ENCODE data around the gene SEC14L2. TPM values are rescaled to one million over a fixed set of nuclear protein-coding genes. Genes with fewer than 3 reads are reported as not detected.

SEC14L2 gene
- total RNA-seq, 1 experiment from 2014 or later = 51.3 TPM

GRCh38 chr22:30420347-30421125, 23.7 kb downstream of the SEC14L2 start:
- Histone ChIP-seq H3K36me3 (ENCODE audit: low read depth) (peaks cover 44% of the 10 kb centered on the region), H3K4me2 (peak overlapping the region; percentile 88), H2AFZ (no peak overlapping the region), H3K27ac (peak overlapping the region; percentile 93), H3K9me3 (ENCODE audit: insufficient read depth, low read depth) (no peaks in the 10 kb centered on the region), H3K4me1 (replicated peaks; ENCODE audit: insufficient read depth) (peaks cover 68% of the 10 kb centered on the region), H3K9me2 (ENCODE audit: insufficient read depth) (no peaks in the 10 kb centered on the region), H3F3A (ENCODE audit: insufficient read depth, low read depth) (peaks cover 81% of the 10 kb centered on the region), H3K4me3 (peak overlapping the region; percentile 70; the same call in 1 of the 2 replicates), H4K20me1 (ENCODE audit: insufficient read depth) (no peaks in the 10 kb centered on the region), H3K27me3 (ENCODE audit: insufficient read depth, low read depth) (no peaks in the 10 kb centered on the region), H3K79me2 (ENCODE audit: low read depth) (peaks cover 24% of the 10 kb centered on the region)
- intact Hi-C loops (cut with micrococcal nuclease; ENCODE audit: unreplicated experiment) = loop anchor here (1.0 to 10.0 kb wide), 2 partner anchors 22 to 184 kb away; partner anchors contain the start of gene TCN2
- ChIA-PET CTCF (interaction anchor here (1.0 kb wide), 2 partner anchors 9 to 24 kb away, joined by 3 to 7 read pairs; partner anchors contain the start of gene SEC14L2), POLR2A (ENCODE audit: unreplicated experiment) (interaction anchor here (0.5 to 0.7 kb wide), 4 partner anchors 24 to 36 kb away, joined by 3 to 7 read pairs (median 6); no protein-coding TSS in a partner anchor)
- DNase-seq = peak; percentile 56 to 97
- TF ChIP-seq EZH2 (IDR thresholded peaks at IDR 0.05; ENCODE audit: low read depth) = no peak
- TF ChIP-seq, protein P1, sequence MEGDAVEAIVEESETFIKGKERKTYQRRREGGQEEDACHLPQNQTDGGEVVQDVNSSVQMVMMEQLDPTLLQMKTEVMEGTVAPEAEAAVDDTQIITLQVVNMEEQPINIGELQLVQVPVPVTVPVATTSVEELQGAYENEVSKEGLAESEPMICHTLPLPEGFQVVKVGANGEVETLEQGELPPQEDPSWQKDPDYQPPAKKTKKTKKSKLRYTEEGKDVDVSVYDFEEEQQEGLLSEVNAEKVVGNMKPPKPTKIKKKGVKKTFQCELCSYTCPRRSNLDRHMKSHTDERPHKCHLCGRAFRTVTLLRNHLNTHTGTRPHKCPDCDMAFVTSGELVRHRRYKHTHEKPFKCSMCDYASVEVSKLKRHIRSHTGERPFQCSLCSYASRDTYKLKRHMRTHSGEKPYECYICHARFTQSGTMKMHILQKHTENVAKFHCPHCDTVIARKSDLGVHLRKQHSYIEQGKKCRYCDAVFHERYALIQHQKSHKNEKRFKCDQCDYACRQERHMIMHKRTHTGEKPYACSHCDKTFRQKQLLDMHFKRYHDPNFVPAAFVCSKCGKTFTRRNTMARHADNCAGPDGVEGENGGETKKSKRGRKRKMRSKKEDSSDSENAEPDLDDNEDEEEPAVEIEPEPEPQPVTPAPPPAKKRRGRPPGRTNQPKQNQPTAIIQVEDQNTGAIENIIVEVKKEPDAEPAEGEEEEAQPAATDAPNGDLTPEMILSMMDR (conservative IDR thresholded peaks at IDR 0.05) = no peak
- BruUV-seq (replicated peaks) = no TSS peak

DNA sequence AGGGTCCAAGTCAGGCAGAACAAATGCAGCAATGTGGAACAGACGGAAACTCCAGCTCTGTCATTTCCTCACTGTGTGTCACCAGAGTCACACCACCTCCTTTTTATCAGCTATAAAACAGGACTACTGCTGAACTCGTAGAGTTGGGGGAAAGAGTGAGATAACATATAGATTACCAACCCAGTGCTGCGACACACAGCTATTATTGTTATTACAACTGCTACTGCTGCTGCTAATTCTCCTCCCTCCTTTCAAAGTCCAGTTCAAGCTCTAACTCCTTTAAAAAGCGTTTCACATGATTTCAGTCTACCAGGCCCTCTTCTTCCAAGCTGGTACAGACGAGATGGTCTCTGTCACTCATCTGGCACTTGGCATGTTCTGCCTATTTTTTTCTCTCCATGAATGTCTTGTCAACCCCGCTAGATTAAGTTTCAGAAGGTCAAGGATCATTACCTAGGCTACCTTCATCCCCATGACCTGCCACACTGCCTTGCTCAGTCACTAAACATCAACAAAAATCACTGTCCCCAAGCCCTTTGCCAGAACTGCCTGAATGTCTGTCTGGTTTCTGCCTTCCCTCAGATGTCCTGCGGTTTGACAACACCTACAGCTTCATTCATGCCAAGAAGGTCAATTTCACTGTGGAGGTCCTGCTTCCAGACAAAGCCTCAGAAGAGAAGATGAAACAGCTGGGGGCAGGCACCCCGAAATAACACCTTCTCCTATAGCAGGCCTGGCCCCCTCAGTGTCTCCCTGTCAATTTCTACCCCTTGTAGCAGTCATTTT, 25.1 kb downstream of the SEC14L2 start:
- ChIA-PET CTCF (interaction anchor here (1.0 kb wide), 1 partner anchor 25 kb away, joined by 3 read pairs; no protein-coding TSS in a partner anchor), POLR2A (ENCODE audit: unreplicated experiment) (interaction anchor here (0.6 to 0.7 kb wide), 4 partner anchors 16 to 141 kb away, joined by 3 to 6 read pairs (median 4); no protein-coding TSS in a partner anchor)
- H3K27ac ChIP-seq = peak overlapping the region; percentile 93
- peaks cover 76% of the 10 kb centered on the region for H3F3A ChIP-seq (ENCODE audit: insufficient read depth, low read depth)
- peaks cover 31% of the 10 kb centered on the region for H3K36me3 ChIP-seq (ENCODE audit: low read depth)
- H3K27me3 ChIP-seq (ENCODE audit: insufficient read depth, low read depth) = no peaks in the 10 kb centered on the region
- H3K9me3 ChIP-seq (ENCODE audit: insufficient read depth, low read depth) = no peaks in the 10 kb centered on the region
- no peaks in the 10 kb centered on the region for H3K9me2 ChIP-seq (ENCODE audit: insufficient read depth)
- peak overlapping the region; percentile 88 for H3K4me2 ChIP-seq
- peak in 1 of 2 experiments; percentile 64 for DNase-seq
- TF ChIP-seq, protein P1 (conservative IDR thresholded peaks at IDR 0.05) = no peak
- TF ChIP-seq EZH2 (IDR thresholded peaks at IDR 0.05; ENCODE audit: low read depth) = no peak
- no peak overlapping the region for H2AFZ ChIP-seq
- intact Hi-C loops (cut with micrococcal nuclease; ENCODE audit: unreplicated experiment) = loop anchor here (2.0 to 10.0 kb wide), 2 partner anchors 13 to 183 kb away; partner anchors contain the start of gene TCN2
- H3K4me1 ChIP-seq (replicated peaks; ENCODE audit: insufficient read depth) = peaks cover 54% of the 10 kb centered on the region
- BruUV-seq (replicated peaks) = no TSS peak
- H3K4me3 ChIP-seq = peak overlapping the region; percentile 70; the same call in 1 of the 2 replicates
- H4K20me1 ChIP-seq (ENCODE audit: insufficient read depth) = no peaks in the 10 kb centered on the region
- H3K79me2 ChIP-seq (ENCODE audit: low read depth) = peaks cover 24% of the 10 kb centered on the region
